Gastrocnemius medialis (tissue), 4 donors: Measurements from ENCODE around the gene SLC7A14. TPM values are rescaled to one million over a fixed set of nuclear protein-coding genes. Genes with fewer than 3 reads are reported as not detected.
A peak's percentile ranks its signal among the peaks of the same experiment; 100 is the strongest.

ENCODE experiments used
- ATAC-seq, 2 donors: fragments of 150-250 bp; one replicate each; pipeline ENCODE4 v1.9.1; 2016
- DNase-seq, 2 donors: peaks; one replicate each; pipeline ENCODE4 v3.0.0-alpha.2; 2019
- H3K27ac ChIP-seq, 4 donors: fragments of 200-600 bp; sonication (generic); 1 replicate in 1 of 4; 2 replicates in 3 of 4; pipeline ENCODE4 v1.5.1; 2016 to 2018; ENCODE audit warnings: mild to moderate bottlenecking in 2 of 4, moderate library complexity in 1 of 4
- H3K27me3 ChIP-seq, 3 donors: fragments of 200-600 bp; sonication (generic) in 2 of 3; 1 replicate in 1 of 3; 2 replicates in 2 of 3; pipeline versions ENCODE4 v1.5.1 to v1.6.0; 2016 to 2019; ENCODE audit warnings: mild to moderate bottlenecking in 1 of 3, moderate library complexity in 1 of 3
- H3K36me3 ChIP-seq, 2 donors: fragments of 200-600 bp; sonication (generic) in 1 of 2; one replicate each; pipeline ENCODE4 v1.5.1; 2017 to 2018
- H3K4me1 ChIP-seq, 2 donors: fragments of 200-600 bp; sonication (generic) in 1 of 2; one replicate each; pipeline ENCODE4 v1.5.1; 2016 to 2017; ENCODE audit warnings: mild to moderate bottlenecking in 2 of 2
- H3K4me3 ChIP-seq, 4 donors: fragments of 200-600 bp; sonication (generic) in 3 of 4; 1 replicate in 1 of 4; 2 replicates in 3 of 4; pipeline ENCODE4 v1.5.1; 2016 to 2019; ENCODE audit warnings: mild to moderate bottlenecking in 2 of 4
- H3K9me3 ChIP-seq, 3 donors: fragments of 200-600 bp; sonication (generic) in 2 of 3; 1 replicate in 1 of 3; 2 replicates in 2 of 3; pipeline ENCODE4 v1.5.1; 2016 to 2019
- CTCF ChIP-seq, 5 experiments: fragments of 450-650 bp in 3 of 5; fragments of 200-600 bp in 2 of 5; sonication (generic) in 2 of 5; IDR thresholded peaks in 4 of 5; conservative IDR thresholded peaks in 1 of 5; 1 replicate in 4 of 5; 2 replicates in 1 of 5; pipeline ENCODE4 v1.5.1; 2016 to 2019; ENCODE audit warnings: antibody characterized with exemption in 5 of 5, mild to moderate bottlenecking in 3 of 5, moderate library complexity in 3 of 5
- POLR2A ChIP-seq, 2 donors: fragments of 450-650 bp; IDR thresholded peaks; one replicate each; pipeline ENCODE4 v1.6.1; 2017; ENCODE audit warnings: antibody characterized with exemption in 2 of 2, mild to moderate bottlenecking in 2 of 2, moderate library complexity in 2 of 2
- in situ Hi-C, 4 donors: fragments of 200-750 bp; cut with MboI; loops; one replicate each; pipeline versions ENCODE4 v1.15.0 to v1.8.0; 2017; ENCODE audit warnings: low sequenced_read_pairs in 4 of 4
- intact Hi-C: fragments of 100-400 bp; cut with DNase I; formaldehyde crosslinking; loops from one replicate; pipeline ENCODE4 v1.15.1; 2023; ENCODE audit warnings: low total_unique reads
- total RNA-seq, 4 donors: library from RNA; depleted of rRNA; stranded (reverse); fragments of >200 nt; gene quantifications; one replicate each; pipeline versions ENCODE4 v1.1.0 to v1.2.3, GENCODE V29; 2016

The SLC7A14 gene
- total RNA-seq, 4 donors from 2014 or later = 0.02 TPM; not detected in 3

DNA sequence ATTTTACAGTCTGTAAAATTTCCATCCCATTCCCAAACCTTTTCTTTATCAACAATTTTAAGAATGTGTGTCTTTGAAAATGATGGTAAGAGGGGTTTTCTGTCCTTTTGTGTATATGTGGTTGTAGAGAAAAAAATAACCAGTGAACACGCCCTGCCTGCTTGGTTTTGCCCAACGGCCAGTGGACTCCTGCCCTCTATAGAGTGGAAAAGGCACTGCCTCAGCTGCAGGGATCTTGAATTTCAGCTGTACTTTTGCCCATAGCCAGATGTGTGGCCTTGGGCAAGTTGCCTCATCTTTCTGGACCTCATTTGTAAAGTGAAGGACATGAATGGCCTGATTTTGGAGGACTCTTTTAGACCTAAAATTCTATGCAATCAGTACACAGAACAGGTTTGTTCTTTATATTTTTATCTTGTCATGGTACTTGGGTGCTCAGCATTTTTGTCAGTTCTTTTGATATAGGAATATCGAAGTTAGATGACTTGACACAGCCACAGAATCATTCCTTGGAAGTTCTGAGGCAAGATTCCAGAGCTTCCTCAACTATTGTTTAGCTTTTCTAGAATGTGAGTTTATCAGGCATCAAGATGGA, 86.2 kb downstream of the SLC7A14 start:
- Histone ChIP-seq H3K4me1 (no peaks in the 10 kb centered on the region), H3K27ac (no peak overlapping the region), H3K36me3 (no peaks in the 10 kb centered on the region), H3K9me3 (no peaks in the 10 kb centered on the region), H3K27me3 (no peaks in the 10 kb centered on the region), H3K4me3 (no peak overlapping the region)
- in situ Hi-C loops = no loop called here
- peak in 1 of 5 experiments; percentile 32 for TF ChIP-seq CTCF (IDR thresholded peaks at IDR 0.05 in 4 of 5, conservative IDR thresholded peaks at IDR 0.05 in 1 of 5)
- no peak for TF ChIP-seq POLR2A (IDR thresholded peaks at IDR 0.05)
- ATAC-seq (no peak), DNase-seq (peak in 1 of 2 donors; percentile 31)
- intact Hi-C loops = no loop called here

- H3K27ac ChIP-seq = no peak overlapping the region
- intact Hi-C loops = no loop called here
- DNase-seq (no peak), ATAC-seq (no peak)
- in situ Hi-C loops = no loop called here
- no peaks in the 10 kb centered on the region for H3K9me3 ChIP-seq
- no peaks in the 10 kb centered on the region for H3K27me3 ChIP-seq
- TF ChIP-seq POLR2A (IDR thresholded peaks at IDR 0.05) (no peak), CTCF (IDR thresholded peaks at IDR 0.05 in 4 of 5, conservative IDR thresholded peaks at IDR 0.05 in 1 of 5) (no peak)
- no peaks in the 10 kb centered on the region for H3K4me1 ChIP-seq
- H3K4me3 ChIP-seq = no peak overlapping the region
- H3K36me3 ChIP-seq = no peaks in the 10 kb centered on the region
Measured at GRCh38 chr3:170497207-170498095, 88.4 kb downstream of the SLC7A14 start.

DNA sequence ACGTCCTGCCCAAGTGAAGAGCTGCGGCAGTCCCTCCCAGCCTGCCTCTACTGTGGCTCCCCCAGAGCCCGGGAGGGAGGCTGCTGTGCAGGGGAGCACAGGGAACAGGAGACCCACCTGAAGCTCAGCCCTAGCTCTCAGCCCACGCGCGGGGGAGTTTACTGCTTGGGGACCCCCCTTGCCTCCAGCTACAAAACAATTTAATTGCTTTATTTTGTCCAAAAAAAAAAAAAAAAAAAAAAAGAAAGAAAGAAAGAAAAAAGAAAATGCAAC, 89.1 kb downstream of the SLC7A14 start:
- intact Hi-C loops (no loop called here), in situ Hi-C loops (no loop called here)
- H3K4me1 ChIP-seq = no peaks in the 10 kb centered on the region
- no peak overlapping the region for H3K27ac ChIP-seq
- DNase-seq = no peak
- no peaks in the 10 kb centered on the region for H3K27me3 ChIP-seq
- no peak for ATAC-seq
- H3K4me3 ChIP-seq = no peak overlapping the region
- no peak for TF ChIP-seq POLR2A (IDR thresholded peaks at IDR 0.05)
- TF ChIP-seq CTCF (IDR thresholded peaks at IDR 0.05 in 4 of 5, conservative IDR thresholded peaks at IDR 0.05 in 1 of 5) = no peak
- H3K9me3 ChIP-seq = no peaks in the 10 kb centered on the region
- H3K36me3 ChIP-seq = no peaks in the 10 kb centered on the region

DNA sequence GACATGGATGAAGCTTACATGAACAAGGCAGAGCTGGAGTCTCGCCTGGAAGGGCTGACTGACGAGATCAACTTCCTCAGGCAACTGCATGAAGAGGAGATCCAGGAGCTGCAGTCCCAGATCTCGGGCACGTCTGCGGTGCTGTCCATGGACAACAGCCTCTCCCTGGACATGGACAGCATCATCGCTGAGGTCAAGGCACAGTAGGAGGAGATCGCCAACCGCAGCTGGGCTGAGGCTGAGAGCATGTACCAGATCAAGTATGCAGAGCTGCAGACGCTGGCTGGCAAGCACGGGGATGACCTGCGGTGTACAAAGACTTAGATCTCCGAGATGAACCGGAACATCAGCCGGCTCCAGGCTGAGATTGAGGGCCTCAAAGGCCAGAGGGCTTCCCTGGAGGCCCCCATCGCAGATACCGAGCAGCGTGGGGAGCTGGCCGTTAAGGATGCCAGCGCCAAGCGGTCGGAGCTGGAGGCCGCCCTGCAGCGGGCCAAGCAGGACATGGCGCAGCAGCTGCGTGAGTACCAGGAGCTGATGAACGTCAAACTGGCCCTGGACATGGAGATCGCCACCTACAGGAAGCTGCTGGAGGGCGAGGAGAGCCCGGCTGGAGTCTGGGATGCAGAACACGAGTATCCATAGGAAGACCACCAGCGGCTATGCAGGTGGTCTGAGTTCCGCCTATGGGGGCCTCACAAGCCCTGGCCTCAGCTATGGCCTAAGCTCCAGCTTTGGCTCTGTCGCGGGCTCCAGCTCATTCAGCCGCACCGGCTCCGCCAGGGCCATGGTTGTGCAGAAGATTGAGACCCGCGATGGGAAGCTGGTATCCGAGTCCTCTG, 89.6 kb downstream of the SLC7A14 start:
- Histone ChIP-seq H3K4me3 (no peak overlapping the region), H3K27ac (no peak overlapping the region), H3K36me3 (no peaks in the 10 kb centered on the region), H3K9me3 (no peaks in the 10 kb centered on the region), H3K27me3 (no peaks in the 10 kb centered on the region), H3K4me1 (no peaks in the 10 kb centered on the region)
- in situ Hi-C loops (no loop called here), intact Hi-C loops (no loop called here)
- TF ChIP-seq POLR2A (IDR thresholded peaks at IDR 0.05) = no peak
- no peak for TF ChIP-seq CTCF (IDR thresholded peaks at IDR 0.05 in 4 of 5, conservative IDR thresholded peaks at IDR 0.05 in 1 of 5)
- DNase-seq (no peak), ATAC-seq (no peak)
